Subcutaneous adipose tissue (tissue), 4 donors: Measurements from ENCODE around the gene CHD2. TPM values are rescaled to one million over a fixed set of nuclear protein-coding genes. Genes with fewer than 3 reads are reported as not detected.

ENCODE experiments used
- CTCF ChIP-seq: fragments of 450-650 bp; IDR thresholded peaks from one replicate; pipeline ENCODE4 v1.5.1; 2016; ENCODE audit warnings: low read depth, mild to moderate bottlenecking, control low read depth, antibody characterized with exemption, moderate library complexity
- total RNA-seq, 4 donors: library from RNA; depleted of rRNA; stranded (reverse); fragments of >200 nt; gene quantifications; one replicate each; pipeline ENCODE4 v1.1.0, GENCODE V29; 2016

Gene CHD2
- total RNA-seq, 4 donors from 2014 or later, result 115 to 142 (median 128) TPM

DNA sequence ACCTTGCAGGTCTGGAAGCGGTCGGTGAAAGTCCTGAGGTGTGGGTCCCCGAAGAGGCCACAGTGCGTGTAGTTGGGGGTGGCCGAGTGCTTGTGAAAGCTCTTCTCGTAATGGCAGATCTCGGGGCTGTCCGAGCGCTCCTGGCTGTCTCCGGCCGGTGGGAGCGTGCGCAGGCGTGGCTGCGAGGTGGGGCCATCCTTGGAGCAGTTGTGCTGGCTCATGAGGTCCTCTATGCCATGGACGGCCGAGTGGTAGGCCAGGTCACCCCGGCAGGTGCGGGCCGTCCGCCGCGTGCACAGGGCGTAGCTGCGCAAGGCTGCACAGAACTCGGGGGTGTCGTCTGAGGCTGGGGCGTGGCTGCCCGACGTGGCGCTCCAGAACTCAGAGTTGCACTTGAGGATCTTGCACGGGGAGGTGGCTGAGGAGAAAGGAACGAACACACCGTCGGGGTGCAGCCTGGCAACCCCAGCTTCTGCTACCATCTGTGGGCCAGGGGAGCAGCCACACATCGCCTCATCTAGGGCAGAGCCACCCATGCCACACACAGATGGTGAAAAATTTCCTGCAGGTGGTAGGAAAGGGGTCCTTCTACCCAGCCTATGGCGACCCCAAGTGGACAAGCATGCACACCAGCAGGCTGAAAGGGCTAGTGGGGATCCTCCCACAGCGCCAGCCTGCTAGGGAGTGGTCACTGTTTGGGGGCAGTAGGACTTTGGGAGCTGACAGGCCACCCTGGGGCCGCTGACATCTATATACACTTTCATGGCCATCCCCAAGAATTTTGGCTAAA, 152.2 kb downstream of the CHD2 start:
- no peak for TF ChIP-seq CTCF

GRCh38 chr15:93055211-93055610, 155.1 kb downstream of the CHD2 start:
- TF ChIP-seq CTCF, result no peak

GRCh38 chr15:93056836-93057235, 156.7 kb downstream of the CHD2 start:
- TF ChIP-seq CTCF, result no peak

- no peak for TF ChIP-seq CTCF
These were observed 157.5 kb downstream of the CHD2 start for GRCh38 chr15:93057618-93058017.

GRCh38 chr15:93058128-93058527, 158.0 kb downstream of the CHD2 start:
- no peak for TF ChIP-seq CTCF

- no peak for TF ChIP-seq CTCF
These were observed 158.8 kb downstream of the CHD2 start for GRCh38 chr15:93058904-93059427.

- no peak for TF ChIP-seq CTCF
These were observed 159.3 kb downstream of the CHD2 start for GRCh38 chr15:93059442-93059841.
